Bronchial epithelial cell (primary cell): Measurements from ENCODE around the gene EIF3K. TPM values are rescaled to one million over a fixed set of nuclear protein-coding genes. Genes with fewer than 3 reads are reported as not detected.
"Not testable (repeated sequence)": the region's sequence is repeated elsewhere in the genome, so short reads cannot be mapped to it uniquely, and the experiment has no call there.

Experiments
- DNase-seq: peaks from one replicate; pipeline ENCODE4 v3.0.0-alpha.2; 2010; ENCODE audit warnings: low read depth
- FAIRE-seq: peaks from 2 replicates; lab custom pipeline; 2011; peaks lifted over from hg19 to GRCh38; lab: Jason Lieb, UNC
- H3K27me3 ChIP-seq: 2 replicates; pipeline ENCODE4 v1.5.1; 2011; ENCODE audit warnings: low read length; ENCODE audit not compliant: control insufficient read depth, insufficient read depth
- H3K36me3 ChIP-seq: 2 replicates; pipeline ENCODE4 v1.5.1; 2011; ENCODE audit warnings: low read length; ENCODE audit not compliant: control insufficient read depth, insufficient read depth
- H3K4me3 ChIP-seq: 2 replicates; pipeline ENCODE4 v1.5.1; 2011; ENCODE audit warnings: mild to moderate bottlenecking, low read depth, low read length, control low read depth
- CTCF ChIP-seq: IDR thresholded peaks from 2 replicates; pipeline ENCODE4 v1.5.1; 2011; ENCODE audit warnings: mild to moderate bottlenecking, moderate library complexity, low read length, control low read depth, inconsistent platforms; ENCODE audit not compliant: insufficient read depth, severe bottlenecking
- total RNA-seq: library from RNA; depleted of rRNA; stranded (reverse); fragments of >200 nt; gene quantifications from 2 replicates; pipeline ENCODE4 v1.2.1, GENCODE V29; 2014

Gene EIF3K
- 262 and 374 TPM in 2 replicates for total RNA-seq

GRCh38 chr19:38618590-38619360 is at the start of gene EIF3K:
Gene EIF3K, plus strand, starts transcription at chr19:38619188. Its CDS starts 81 bp downstream, at chr19:38619269.
- Histone ChIP-seq H3K4me3 (peak within 1 kb of the TSS; percentile 81), H3K27me3 (no peaks in the 10 kb centered on the region), H3K36me3 (peaks cover 8% of the 10 kb centered on the region)
- peak; percentile 52 for FAIRE-seq
- no peak for TF ChIP-seq CTCF
- DNase-seq, result peak; percentile 97

- no peak for TF ChIP-seq CTCF
- no peak for FAIRE-seq
- no peaks in the 10 kb centered on the region for H3K27me3 ChIP-seq
These were observed 49.5 kb upstream of the EIF3K start for GRCh38 chr19:38569368-38569983.

GRCh38 chr19:38571682-38572081 is 47.3 kb upstream of the EIF3K start:
- H3K4me3 ChIP-seq, result no peak overlapping the region
- H3K36me3 ChIP-seq, result no peaks in the 10 kb centered on the region
- H3K27me3 ChIP-seq, result no peaks in the 10 kb centered on the region
- DNase-seq, result no peak
- TF ChIP-seq CTCF, result no peak
- peak; percentile 84 for FAIRE-seq

More at GRCh38 chr19:38569368-38569983, 49.5 kb upstream of the EIF3K start:
- Histone ChIP-seq H3K36me3 (no peaks in the 10 kb centered on the region), H3K4me3 (no peak overlapping the region)
- no peak for DNase-seq

GRCh38 chr19:38577826-38578225 is 41.2 kb upstream of the EIF3K start:
- DNase-seq (no peak), FAIRE-seq (no peak)
- TF ChIP-seq CTCF, result no peak
- Histone ChIP-seq H3K27me3 (no peaks in the 10 kb centered on the region), H3K4me3 (no peak overlapping the region), H3K36me3 (no peaks in the 10 kb centered on the region)

GRCh38 chr19:38579304-38579703 is 39.7 kb upstream of the EIF3K start:
- H3K36me3 ChIP-seq, FAIRE-seq, H3K27me3 ChIP-seq, H3K4me3 ChIP-seq: not testable (repeated sequence)
- peak; percentile 88 for DNase-seq

GRCh38 chr19:38580080-38580479 is 38.9 kb upstream of the EIF3K start:
- no peak overlapping the region for H3K4me3 ChIP-seq
- no peaks in the 10 kb centered on the region for H3K36me3 ChIP-seq
- H3K27me3 ChIP-seq, result no peaks in the 10 kb centered on the region
- no peak for DNase-seq
- FAIRE-seq, result no peak
- no peak for TF ChIP-seq CTCF
